Activated CD8-positive, alpha-beta memory T cell treated with anti-CD3 and anti-CD28 coated beads, Interleukin-2, amount 50 U/mL, for 24 hours (primary cell): ENCODE measurements around the gene TCF25.
"Not testable (repeated sequence)": the region's sequence is repeated elsewhere in the genome, so short reads cannot be mapped to it uniquely, and the experiment has no call there.

Experiments used
- DNase-seq: peaks from one replicate; pipeline ENCODE4 v3.0.0-alpha.2; 2020; ENCODE audit errors: extremely low read depth

Gene TCF25

DNA sequence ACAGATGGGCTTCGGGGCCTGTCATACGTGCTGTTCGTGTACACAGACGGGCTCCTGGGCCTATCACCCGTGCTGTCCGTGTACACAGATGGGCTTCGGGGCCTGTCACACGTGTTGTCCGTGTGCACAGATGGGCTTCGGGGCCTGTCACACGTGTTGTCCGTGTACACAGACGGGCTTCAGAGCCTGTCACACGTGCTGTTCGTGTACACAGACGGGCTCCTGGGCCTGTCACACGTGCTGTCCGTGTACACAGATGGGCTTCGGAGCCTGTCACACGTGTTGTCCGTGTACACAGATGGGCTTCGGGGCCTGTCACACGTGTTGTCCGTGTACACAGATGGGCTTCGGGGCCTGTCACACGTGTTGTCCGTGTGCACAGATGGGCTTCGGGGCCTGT lies 5.7 kb downstream of the TCF25 start:
- DNase-seq: not testable (repeated sequence)

DNA sequence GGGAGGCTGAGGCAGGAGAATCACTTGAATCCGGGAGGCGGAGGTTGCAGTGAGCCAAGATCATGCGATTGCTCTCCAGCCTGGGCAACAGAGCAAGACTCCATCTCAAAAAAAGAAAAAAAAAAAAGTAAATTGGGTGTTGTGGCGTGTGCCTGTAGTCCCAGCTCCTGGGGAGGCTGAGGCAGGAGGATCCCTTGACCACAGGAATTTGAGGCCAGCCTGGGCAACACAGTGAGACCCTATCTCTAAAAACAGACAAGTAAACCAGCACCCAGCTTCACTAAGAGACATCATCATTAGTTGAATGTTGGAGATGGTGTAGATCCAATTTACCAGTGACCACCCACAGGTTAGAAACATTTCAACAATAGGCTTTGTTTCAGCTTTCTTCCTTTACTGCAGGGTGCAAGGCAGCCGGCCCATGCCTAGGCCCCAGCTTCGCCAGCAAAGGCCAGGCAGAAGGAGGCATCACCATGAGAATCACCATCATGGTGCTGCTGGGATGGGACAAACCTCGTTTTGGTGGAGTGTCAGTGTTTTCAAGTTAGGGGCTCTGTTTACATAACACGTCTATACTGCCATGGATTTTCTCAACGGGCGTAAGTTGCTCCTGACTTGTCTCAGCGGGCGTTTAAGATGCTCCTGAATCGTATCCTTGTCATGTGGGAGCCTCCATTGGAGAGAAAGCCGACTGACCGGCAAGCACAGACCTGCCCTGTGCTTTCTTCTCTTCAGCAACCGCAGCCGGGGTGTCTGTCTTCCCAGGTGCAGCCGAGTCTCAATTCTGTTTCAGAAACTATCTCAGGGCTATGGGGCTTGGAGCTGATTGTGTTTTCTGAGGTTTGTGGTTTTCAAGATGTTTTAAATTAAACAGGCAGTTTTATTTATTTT lies 7.3 kb downstream of the TCF25 start:
- DNase-seq: no peak

DNA sequence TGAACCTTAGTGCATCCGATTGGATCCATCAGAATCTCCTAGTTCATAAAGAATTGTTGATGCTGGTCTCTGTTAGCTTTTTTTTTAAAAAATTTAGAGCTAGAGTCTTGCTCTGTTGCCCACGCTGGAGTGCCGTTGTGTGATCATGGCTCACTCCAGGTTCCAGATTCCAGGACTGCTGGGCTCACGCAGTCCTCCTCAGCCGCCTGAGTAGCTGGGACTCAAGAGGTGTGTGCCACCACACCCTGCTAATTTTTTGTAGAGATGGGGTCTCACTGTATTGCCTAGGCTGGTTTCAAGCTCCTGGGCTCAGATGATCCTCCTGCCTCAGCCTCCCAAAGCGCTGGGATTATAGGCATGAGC lies 8.0 kb downstream of the TCF25 start:
- DNase-seq: no peak

DNA sequence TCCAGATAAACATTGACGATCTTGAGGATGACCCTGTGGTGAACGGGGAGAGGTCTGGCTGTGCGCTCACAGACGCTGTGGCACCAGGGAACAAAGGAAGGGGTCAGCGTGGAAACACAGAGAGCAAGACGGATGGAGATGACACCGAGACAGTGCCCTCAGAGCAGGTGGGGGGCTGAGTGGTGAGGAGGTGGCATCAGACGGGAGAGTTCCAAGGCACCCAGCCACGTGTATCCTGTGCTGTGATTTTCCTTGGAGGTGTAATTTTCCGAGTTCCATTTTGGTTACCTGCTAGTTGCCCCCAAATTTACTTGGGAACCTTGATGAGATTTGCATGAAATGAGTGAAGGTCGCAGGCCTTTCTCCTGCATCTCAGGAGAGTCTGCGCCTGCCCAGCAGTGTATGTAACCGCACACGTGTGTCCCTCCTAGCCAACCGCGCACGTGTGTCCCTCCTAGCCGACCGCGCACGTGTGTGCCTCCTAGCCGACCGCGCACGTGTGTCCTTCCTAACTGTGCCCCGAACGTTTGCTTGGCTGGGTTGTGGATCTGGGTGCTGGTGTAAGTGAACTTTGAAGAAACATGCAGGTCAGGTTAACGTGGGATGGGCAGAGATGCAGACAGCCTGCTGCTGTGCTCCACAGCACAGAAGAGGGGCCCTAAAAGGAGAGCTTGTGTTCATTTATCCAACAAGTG lies 10.1 kb downstream of the TCF25 start:
- no peak for DNase-seq

DNA sequence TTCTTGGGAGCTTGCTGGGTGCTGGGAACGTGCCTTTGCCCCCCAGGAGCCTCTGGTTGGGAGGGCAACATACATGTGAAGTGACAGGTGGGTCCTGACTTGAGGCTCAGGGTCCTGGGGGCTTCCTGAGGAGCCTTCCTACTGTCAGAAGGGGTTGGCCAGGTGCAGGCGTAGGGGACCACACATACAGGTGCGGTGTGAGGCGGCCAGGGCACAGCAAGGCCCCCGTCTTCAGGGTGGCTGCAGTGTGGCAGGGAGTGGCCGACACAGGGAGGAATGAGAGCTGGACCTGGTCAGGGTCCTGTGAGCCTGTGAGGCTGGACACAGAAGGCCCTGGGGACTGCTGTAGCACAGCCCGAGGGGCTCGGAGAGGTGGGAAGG lies 10.6 kb downstream of the TCF25 start:
- no peak for DNase-seq

DNA sequence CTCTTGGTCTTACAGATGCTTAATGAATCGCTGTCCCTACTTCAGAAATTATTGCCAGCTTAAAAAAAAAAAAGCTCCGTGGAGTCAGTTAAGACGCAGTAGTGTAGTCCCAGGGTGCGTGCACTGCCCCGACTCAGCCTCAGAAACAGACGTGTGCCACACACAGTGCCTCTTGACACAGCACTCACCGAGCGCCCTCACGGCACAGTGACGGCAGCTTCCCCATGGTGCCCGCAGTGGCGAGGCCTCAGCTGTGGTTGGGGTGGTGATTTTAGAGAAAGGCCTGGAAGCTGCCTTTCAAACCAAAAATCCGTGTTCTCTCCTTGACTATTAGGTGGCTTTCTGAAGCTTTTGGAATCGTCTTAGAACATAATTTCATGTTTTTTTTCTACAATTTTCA lies 13.9 kb downstream of the TCF25 start:
- no peak for DNase-seq

DNA sequence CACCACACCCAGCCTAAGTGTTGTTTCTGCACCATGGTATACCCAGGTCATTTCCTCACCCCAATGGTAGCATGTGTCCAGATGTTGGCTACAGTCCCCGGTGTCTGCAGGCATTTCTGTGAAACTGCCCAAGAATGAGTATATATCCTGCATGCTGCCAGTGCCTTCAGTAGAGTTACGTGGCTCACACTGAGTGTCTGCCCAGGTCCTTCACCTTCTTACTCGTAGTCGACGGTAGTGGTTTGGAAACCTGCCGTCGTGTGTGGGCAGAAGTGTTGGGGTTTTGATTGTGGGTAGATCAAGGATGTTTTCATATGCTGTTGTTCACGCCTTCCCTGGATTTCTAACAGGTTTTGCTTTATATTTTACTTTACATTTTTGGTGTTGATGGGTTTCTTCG lies 16.8 kb downstream of the TCF25 start:
- no peak for DNase-seq

DNA sequence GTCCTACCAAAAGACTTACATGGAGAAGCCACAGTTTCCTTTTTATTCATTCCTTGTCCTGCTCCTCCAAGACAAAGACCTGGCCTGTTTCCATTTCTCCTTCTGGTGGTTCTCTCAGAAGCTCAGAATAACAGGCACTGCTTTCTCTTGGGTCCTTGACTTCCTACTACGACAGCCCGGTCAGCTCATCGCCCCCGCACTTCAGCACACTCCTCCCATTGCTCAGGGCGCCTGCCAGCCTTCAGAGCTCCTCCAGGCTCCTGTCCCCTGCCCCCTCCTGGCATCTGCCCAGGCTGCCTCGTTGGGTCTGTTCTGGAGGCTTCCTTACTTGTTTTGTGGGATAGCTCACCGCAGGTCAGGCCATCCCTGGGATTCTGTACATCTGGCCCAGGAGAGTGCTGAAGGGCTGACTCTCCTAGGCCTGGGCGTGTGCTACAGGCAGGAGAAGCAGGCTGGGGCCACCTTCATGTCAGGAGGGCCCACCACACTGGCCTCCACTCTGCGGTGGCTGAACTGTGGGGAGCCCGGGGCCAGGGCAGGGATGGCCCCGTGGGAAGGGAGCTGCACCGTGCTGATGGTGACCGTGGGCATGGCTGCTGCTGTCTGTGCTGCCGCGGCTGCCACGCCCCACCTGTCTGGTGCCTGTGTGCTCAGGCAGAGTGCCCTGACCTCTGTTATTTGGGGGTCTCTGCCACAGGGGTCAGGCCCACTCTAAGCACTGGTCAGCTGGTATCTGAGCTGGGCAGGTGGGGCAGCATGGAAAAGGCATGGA lies 17.7 kb downstream of the TCF25 start:
- no peak for DNase-seq

DNA sequence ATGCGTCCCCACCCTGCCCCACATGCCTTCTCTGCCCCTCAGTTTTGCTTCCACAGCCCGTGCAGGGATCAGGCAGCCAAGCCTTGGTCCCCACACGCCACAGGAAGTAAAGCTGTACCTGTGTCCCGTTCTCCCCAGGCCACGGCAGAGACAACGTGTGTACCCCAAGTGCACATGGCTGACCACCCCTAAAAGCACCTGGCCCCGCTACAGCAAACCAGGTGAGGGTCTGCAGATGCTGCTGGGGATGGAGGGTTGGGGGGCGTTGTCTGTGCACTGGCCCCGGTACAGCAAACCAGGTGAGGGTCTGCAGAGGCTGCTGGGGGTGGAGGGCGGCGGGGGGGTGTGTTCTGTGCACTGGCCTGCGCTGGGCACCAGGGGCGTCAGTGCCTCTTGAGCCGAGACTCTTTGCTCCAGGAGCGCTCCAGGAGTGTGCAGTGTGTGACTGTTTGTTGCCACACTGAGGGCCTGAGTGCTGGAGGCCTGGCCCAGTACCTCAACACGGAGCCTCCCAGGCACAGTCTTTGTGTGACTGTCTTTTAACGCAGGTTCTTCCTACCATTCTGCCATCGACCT lies 18.8 kb downstream of the TCF25 start:
- no peak for DNase-seq

DNA sequence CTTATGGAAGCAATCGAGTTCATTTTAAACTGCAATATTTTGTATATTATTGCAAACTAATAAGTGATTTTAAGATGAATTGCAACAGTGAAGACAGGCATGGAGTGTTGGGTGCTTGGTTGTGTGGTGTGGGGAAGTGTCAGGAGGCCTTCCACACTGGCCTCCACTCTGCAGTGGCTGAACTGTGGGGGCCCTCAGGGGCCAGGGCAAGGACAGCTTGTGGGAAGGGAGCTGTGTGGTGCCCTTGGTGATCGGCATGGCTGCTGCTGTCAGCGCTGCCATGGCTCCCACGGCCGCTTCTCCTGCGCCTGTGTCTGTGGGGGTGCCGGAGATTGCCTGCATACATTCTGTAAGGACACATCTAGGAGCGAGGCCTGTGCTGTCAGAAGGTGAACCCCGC lies 19.2 kb downstream of the TCF25 start:
- DNase-seq: no peak

DNA sequence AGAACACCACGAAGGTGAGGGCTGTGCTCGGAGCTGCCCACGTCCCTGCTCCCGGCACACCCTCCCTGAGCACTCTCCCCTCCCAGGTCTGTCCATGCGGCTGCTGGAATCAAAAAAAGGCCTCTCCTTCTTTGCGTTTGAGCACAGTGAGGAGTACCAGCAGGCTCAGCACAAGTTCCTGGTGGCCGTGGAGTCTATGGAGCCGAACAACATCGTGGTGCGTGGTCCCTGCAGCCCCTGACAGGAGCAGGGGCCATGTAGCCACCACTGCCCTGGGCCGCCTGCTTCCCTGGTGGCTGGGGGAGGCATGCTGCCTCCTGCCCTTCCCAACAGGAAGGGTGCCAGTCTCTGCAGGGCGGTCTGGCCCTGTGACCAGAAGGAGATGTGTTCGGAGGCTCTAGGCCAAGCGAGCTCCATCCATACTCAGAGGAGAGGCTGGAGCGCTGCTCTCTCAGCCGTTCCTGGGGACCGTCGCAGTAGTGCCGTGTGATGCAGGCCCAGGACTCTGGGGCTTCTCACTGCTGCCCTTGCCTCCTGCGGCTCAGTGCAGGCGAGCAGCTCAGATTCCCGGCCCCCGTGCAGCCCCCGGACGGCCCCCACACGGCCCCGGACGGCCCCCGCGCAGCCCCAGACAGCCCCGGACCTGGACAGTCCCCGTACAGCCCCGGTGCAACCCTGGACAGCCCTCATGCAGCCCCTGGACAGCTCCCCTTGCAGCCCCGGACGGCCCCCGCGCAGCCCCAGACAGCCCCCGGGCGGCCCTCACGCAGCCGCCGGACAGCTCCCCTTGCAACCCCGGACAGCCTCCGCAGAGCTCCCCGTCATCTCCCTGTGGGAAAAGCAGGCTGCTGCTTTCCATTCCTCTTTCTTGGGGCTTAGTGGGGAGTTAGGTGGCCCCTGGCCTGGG lies 20.5 kb downstream of the TCF25 start:
- no peak for DNase-seq

DNA sequence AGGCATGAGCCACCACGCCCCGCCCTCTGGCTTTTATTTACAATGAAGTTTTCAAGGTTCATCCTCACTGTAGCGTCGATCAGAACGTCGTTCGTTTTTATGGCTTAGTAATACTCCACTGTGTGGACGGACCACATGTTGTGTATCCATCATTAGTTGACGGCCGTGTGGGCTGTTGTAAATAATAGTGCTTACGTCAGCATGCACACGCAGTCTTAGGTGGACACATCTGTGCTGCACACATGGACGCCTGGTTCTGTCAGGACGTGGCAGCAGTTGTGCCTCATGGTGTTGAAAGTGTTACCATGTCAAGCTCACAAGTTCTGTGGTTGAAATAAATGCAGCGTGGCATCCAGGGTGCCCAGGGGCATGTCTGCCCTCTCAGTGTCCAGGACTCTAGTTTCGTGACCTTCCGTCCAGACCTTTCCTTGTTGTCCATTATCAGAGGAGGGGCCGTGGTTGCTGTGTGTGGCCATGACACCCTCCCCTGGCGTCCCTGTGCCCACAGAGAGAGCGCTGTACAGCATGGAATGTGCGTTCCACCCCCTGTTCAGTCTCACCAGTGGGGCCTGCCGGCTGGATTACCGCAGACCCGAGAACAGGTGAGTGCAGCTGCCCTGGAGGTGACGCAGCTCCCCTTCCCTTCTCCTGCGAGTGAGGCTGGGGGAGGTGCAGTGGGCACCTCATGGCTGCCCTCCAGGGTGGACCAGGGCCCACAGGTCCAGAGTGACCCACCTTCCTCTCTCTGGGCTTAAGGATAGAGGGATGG lies 22.3 kb downstream of the TCF25 start:
- no peak for DNase-seq

DNA sequence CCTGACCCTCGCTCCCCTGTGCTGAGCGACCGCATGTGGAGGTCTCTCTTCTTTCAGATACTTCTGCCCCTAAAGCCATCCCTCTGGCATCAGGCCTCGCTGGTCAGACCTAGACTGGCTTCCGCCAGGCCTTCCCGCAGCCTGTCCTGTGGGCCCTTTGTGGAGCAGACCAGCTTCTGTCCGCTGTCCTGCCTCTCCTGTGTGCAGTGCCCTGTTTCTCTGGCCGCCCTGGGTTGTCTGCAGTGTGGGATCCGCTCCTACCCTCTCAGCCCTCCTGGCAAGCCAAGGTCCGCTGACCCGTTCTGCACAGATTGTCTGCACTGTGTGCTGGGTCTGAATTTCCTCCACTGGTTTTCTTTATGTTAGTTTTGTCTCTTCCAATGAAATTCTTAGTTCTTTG lies 23.8 kb downstream of the TCF25 start:
- no peak for DNase-seq

DNA sequence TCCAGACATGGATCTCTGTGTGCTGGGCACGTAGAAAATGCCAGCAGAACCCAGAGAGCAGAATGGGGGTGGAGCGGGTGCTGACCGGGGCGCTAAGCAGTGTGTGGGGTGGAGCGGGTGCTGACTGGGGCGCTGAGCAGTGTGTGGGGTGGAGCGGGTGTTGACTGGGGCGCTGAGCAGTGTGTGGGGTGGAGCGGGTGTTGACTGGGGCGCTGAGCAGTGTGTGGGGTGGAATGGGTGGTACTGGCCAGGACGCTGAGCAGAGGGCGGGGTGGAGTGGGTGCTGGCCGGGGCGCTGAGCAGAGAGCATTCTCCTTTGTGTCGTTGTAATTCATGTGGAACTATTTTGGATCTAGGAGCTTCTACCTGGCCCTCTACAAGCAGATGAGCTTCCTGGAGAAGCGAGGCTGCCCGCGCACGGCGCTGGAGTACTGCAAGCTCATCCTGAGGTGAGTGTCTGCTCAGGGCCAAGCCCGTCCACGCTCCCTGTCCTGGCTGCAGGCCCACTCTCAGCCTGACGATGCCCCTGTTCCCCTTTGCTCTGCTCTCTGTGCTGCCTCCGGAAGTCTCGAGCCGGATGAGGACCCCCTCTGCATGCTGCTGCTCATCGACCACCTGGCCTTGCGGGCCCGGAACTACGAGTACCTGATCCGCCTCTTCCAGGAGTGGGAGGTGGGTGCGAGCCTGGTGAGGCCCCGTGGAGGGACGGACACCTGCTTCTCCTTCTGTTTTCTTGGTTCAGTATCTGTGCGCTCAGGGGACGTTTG lies 25.0 kb downstream of the TCF25 start:
- DNase-seq: no peak

DNA sequence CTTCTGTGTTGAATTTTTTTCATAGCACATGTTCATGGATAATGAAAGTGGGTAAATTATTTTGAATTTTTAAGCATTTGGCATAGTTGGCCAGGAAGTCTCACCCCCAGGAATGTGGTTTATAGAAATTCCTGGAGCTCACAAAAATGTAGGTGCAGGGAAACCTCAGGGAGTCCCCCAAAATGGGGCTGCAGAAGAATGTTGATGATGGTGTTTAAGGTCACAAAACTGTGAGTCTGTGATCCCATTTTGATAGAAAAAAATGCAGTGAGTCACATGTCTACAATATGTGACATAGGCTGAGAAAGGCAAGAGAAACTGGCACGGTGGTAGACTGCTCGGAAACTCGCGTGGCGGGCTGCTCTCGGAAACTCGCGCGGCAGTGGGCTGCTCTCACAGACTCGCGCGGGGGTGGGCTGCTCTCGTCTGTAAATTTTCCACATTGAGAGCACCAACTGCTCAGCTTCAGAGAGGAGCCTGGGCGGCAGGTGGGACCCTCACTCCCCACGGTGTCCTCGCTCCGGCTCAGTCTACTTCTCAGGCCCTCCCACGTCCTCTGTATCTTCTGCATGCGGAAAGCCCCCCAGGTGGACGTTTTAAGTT lies 26.6 kb downstream of the TCF25 start:
- DNase-seq: no peak

DNA sequence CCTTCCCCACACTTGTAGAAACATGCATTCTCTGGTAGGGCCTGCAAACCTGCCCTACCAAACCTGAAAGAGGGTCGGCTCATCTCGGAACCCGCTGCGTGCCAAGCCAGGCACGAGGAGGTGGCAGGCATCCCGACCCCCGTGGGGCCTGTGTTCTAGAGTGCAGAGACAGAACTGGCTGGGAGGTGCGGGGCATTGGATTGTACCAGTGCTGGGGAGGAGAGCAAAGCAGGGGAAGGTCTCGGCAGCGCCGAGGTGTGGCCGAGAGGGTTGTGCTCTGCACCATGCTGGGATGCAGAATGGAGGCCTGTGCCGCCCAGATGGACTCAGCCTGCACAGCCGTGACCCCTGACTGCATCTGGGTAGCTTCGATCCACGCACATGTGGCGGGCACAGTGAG lies 27.5 kb downstream of the TCF25 start:
- no peak for DNase-seq

DNA sequence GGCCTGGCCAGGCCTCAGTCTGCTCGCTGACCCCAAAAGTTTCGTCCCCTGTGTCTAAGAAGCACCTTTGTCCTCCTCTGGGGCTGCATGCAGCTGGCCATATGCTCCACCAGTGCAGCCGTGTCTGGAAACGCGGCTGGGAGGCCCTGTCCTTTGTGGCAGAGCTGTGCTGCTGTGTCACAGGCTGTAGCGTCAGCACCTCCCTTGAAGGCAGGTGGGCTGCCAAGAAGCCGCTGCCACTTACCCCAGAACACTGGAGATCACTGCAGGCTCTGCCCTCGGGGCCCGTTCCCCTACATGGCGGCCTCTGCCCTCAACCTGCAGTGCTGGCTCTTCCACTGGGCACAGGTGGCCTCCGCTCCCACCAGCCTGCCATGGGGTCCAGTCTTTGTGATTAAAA lies 29.6 kb downstream of the TCF25 start:
- no peak for DNase-seq

DNA sequence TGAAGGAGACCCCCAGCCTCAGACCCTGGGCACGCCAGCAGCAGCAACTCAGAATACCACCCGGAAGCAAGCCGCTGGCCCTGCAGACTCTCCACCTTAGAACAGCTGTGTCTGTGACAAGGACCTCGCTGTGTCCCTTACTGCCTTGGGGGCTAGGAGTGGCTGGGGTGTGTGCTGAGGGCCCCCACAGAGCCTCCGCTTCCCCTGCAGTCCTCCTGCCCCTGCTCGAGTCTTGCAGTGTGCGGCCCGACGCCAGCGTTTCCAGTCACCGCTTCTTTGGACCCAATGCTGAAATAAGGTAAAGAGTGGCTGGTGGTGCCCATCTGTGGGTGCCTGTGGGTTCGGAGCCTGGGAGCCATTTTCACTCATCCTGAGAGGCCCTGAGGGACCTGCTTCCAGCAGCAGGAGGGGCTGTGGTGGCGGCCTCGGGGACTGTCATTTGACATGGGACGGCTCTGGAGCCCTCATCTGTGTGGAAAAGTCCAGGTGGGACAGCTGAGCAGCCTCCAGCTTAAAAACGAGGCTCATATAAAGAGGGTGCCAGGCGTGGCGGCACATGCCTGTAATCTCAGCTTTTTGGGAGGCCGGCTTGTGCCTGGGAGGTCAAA lies 30.6 kb downstream of the TCF25 start:
- no peak for DNase-seq
